HepG2 (cell line): ENCODE results near the gene RUSC1.

Experiments
- JUND ChIP-seq: sonication (generic); formaldehyde crosslinking; IDR thresholded peaks from 2 replicates; pipeline ENCODE4 v1.8.0; 2022; ENCODE audit warnings: mild to moderate bottlenecking, missing genetic modification reagents
- KDM1A ChIP-seq: IDR thresholded peaks from 2 replicates; pipeline ENCODE4 v1.6.1; 2016; ENCODE audit warnings: missing compliant biosample characterization
- NBN ChIP-seq: fragments of 450-650 bp; conservative IDR thresholded peaks from 2 replicates; pipeline ENCODE4 v1.6.1; 2017
- PCBP2 ChIP-seq: fragments of 200-400 bp; formaldehyde crosslinking; optimal IDR thresholded peaks from 2 replicates; pipeline ENCODE3; 2018; ENCODE audit warnings: low read length, low read depth; ENCODE audit not compliant: poor library complexity, severe bottlenecking
- ZNF841 ChIP-seq: sonication (generic); formaldehyde crosslinking; IDR thresholded peaks from 2 replicates; pipeline ENCODE4 v1.8.1; 2023; ENCODE audit warnings: missing genetic modification reagents, borderline replicate concordance

GRCh38 chr1:155285631-155286044 lies 35.1 kb upstream of the RUSC1 start:
- TF ChIP-seq ZNF841 (CRISPR knock-in tag) = no peak
- TF ChIP-seq KDM1A (CRISPR knock-in tag) = no peak
- no peak for TF ChIP-seq JUND
- no peak for TF ChIP-seq NBN
- TF ChIP-seq PCBP2 = no peak
